ENCODE measurements around the gene CRYGB. TPM values are rescaled to one million over a fixed set of nuclear protein-coding genes. Genes with fewer than 3 reads are reported as not detected.
"Not testable (repeated sequence)": the region's sequence is repeated elsewhere in the genome, so short reads cannot be mapped to it uniquely, and the experiment has no call there.

The CRYGB gene
- total and polyA plus RNA-seq, 7 donors = not detected

DNA sequence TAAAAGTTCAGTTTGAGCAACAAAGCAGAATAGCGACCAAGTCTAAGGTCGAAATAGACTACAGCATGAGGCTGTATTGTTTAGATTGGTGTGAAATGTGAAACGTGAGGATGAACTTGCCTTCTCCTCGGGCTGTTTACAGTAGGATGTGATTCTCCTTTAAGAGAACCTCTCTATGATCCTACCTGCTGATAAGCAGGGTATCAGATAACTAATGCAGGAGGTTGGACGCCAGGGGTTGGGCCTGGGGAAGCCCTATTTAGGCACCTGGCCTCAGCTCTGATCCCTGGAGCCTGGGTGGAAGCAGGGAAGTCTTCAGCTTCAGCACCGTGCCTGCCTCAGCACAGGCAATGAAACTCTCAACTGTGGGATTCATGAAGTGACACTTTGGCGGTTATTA is 33.0 kb downstream of the CRYGB start:
- Histone ChIP-seq H3K4me3 (no peak overlapping the region), H3K4me1 (no peaks in the 10 kb centered on the region), H3K27me3 (peaks cover 0 to 19% (median 4%) of the 10 kb centered on the region in 3 donors), H3K27ac (no peak overlapping the region), H3K36me3 (no peaks in the 10 kb centered on the region), H3K9me3 (no peaks in the 10 kb centered on the region)
- WGBS, 2 donors = 33 to 61% methylated on average over 7 of the region's 7 CpGs
- no peak for TF ChIP-seq EP300 (IDR thresholded peaks at IDR 0.05)
- no peak for TF ChIP-seq POLR2A (IDR thresholded peaks at IDR 0.05)
- TF ChIP-seq, protein P1, sequence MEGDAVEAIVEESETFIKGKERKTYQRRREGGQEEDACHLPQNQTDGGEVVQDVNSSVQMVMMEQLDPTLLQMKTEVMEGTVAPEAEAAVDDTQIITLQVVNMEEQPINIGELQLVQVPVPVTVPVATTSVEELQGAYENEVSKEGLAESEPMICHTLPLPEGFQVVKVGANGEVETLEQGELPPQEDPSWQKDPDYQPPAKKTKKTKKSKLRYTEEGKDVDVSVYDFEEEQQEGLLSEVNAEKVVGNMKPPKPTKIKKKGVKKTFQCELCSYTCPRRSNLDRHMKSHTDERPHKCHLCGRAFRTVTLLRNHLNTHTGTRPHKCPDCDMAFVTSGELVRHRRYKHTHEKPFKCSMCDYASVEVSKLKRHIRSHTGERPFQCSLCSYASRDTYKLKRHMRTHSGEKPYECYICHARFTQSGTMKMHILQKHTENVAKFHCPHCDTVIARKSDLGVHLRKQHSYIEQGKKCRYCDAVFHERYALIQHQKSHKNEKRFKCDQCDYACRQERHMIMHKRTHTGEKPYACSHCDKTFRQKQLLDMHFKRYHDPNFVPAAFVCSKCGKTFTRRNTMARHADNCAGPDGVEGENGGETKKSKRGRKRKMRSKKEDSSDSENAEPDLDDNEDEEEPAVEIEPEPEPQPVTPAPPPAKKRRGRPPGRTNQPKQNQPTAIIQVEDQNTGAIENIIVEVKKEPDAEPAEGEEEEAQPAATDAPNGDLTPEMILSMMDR (IDR thresholded peaks at IDR 0.05) = no peak
- no peak for TF ChIP-seq POLR2AphosphoS5 (IDR thresholded peaks at IDR 0.05)
- no peak for DNase-seq
- intact Hi-C loops (cut with DNase I) = no loop called here

DNA sequence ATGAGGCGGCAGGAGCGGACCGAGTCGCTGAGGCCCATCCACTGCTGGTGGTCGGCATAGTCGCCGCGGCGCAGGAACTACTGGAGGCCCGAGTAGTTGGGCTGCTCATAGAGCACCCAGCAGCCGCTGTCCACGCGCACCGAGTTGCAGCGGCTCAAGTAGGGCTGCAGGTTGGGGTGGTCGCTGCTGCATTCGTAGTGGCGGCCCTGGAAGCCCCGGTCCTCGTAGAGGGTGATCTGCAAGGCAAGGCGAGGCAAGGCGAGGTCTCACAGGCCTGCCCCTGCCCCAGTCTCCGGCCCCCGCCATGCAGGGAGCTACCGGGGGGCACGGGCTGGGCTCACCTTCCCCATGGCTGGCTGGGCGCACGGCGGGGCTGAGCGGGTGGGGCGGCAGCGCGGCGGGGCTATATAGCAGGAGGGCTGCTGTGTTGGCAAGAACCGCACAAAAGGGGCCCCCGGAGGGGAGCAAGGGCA is 33.6 kb downstream of the CRYGB start:
- H3K4me1 ChIP-seq; H3K4me3 ChIP-seq; DNase-seq; intact Hi-C loops (cut with DNase I); H3K9me3 ChIP-seq; H3K27ac ChIP-seq; H3K36me3 ChIP-seq: not testable (repeated sequence)
- 60 to 65% methylated on average over 36 of the region's 36 CpGs for WGBS, 2 donors
- peaks cover 0 to 19% (median 4%) of the 10 kb centered on the region in 3 donors for H3K27me3 ChIP-seq

DNA sequence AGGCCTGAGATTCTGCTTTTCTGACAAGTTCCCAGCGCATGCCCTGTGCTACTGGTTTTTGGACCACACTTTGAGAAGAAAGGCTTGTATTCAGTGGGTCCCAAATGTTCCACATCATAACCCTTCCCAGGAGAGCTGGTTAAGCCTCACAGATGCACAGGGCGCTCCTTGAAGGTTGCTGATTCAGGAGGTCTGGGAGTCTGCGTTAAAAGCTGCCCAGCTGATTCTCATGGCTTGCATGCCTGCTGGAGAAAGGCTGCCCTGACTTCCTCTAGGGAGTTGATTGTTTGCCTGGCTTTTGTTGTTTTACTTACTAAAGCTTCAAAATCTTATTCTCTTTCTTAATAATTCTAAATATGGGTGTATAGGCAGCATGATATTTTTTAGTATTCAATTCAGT is 42.3 kb downstream of the CRYGB start:
- no peak for DNase-seq
- no peak overlapping the region for H3K27ac ChIP-seq
- no peaks in the 10 kb centered on the region for H3K36me3 ChIP-seq
- no peaks in the 10 kb centered on the region for H3K9me3 ChIP-seq
- no peak overlapping the region for H3K4me3 ChIP-seq
- no peaks in the 10 kb centered on the region for H3K4me1 ChIP-seq
- no peaks in the 10 kb centered on the region for H3K27me3 ChIP-seq
- TF ChIP-seq, protein P1 (IDR thresholded peaks at IDR 0.05) = no peak
- TF ChIP-seq POLR2A (IDR thresholded peaks at IDR 0.05) = no peak
- TF ChIP-seq EP300 (IDR thresholded peaks at IDR 0.05) = no peak
- no peak for TF ChIP-seq POLR2AphosphoS5 (IDR thresholded peaks at IDR 0.05)
- WGBS, 2 donors = 85 to 89% methylated on average over 3 of the region's 3 CpGs
- intact Hi-C loops (cut with DNase I) = no loop called here

DNA sequence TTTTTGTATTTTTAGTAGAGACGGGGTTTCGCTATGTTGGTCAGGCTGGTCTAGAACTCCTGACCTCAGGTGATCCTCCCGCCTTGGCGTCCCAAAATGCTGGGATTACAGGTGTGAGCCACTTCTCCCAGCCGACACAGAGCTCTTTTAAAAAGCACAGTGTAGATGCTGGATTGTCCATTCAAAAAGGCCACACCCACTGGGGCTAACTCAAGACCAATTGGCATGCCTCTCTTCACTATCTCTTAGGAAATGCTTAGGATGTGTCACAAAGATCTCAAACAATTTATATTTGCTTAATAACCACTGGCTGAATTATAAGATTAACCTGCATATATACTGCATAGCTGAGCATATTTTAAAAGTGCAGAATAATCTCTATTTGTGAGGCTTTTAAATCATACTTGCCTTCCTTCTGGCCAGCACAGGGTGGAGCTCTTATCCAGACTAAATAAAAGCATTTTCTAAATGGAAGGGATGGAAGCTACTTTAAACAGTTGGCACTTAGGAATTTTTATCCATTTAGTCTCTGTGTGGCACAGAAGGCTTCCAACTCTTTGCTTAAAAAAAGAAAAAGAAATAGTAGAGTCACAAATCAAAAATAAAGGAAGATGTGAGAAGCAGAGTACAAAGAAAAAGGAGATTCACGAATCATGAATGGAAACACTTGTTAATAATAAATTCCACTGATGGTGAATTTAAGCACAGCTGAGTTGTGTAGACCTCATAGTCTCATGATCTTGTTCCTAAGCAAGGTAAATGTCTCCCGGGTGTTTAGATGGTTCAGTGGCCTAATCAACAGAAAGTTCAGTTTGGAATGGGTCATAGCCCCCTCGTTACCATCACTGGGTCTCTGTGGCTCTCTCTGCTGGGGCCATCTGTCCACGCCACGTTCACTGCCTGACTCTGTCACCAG is 44.0 kb downstream of the CRYGB start:
- intact Hi-C loops (cut with DNase I) = no loop called here
- DNase-seq = no peak
- Histone ChIP-seq H3K27me3 (no peaks in the 10 kb centered on the region), H3K9me3 (no peaks in the 10 kb centered on the region), H3K4me1 (no peaks in the 10 kb centered on the region), H3K27ac (no peak overlapping the region), H3K4me3 (no peak overlapping the region), H3K36me3 (no peaks in the 10 kb centered on the region)
- 37 to 55% methylated on average over 10 of the region's 10 CpGs for WGBS, 2 donors
- TF ChIP-seq POLR2A (IDR thresholded peaks at IDR 0.05) (no peak), POLR2AphosphoS5 (IDR thresholded peaks at IDR 0.05) (no peak)

DNA sequence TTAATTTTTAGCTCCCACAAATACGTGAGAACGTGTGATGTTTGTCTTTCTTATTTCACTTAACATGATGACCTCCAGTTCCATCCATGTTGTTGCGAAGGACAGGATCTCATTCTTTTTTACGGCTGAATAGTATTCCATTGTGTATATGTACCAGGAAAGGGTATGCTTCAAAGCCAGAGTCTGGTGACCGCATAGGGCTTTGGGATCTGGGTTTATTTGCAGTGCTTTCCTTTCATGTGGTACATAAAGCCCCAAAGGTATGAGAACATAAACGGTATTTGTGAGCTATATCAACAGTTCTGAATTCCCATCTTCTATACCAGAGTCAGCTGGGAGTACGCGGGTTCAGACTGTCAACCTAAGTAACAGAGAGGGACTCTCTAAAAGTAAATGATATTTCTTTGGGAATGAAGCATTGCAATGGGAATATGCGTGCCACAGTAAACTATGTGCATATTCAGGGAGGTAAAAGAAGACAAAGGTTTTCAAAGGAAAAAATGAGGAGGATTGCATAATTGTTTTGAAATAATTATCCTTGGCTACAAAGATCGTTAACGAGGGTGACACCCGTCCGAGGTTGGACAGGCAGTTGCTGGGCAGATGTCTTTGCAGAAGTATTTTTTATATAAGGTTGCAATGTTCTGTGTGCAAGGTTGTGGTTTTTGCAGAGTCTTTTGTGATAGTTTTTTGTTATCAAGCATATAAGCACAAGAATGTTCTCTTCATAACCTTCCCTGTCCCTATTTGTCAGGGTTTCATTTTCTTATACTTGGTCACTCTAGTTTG is 46.1 kb downstream of the CRYGB start:
- Histone ChIP-seq H3K4me3 (no peak overlapping the region), H3K9me3 (no peaks in the 10 kb centered on the region), H3K27me3 (no peaks in the 10 kb centered on the region), H3K36me3 (no peaks in the 10 kb centered on the region), H3K4me1 (no peaks in the 10 kb centered on the region), H3K27ac (no peak overlapping the region)
- 60 to 73% methylated on average over 13 of the region's 13 CpGs for WGBS, 2 donors
- intact Hi-C loops (cut with DNase I) = no loop called here
- no peak for TF ChIP-seq POLR2AphosphoS5 (IDR thresholded peaks at IDR 0.05)
- no peak for TF ChIP-seq POLR2A (IDR thresholded peaks at IDR 0.05)
- no peak for TF ChIP-seq EP300 (IDR thresholded peaks at IDR 0.05)
- TF ChIP-seq, protein P1 (IDR thresholded peaks at IDR 0.05) = no peak
- no peak for DNase-seq

DNA sequence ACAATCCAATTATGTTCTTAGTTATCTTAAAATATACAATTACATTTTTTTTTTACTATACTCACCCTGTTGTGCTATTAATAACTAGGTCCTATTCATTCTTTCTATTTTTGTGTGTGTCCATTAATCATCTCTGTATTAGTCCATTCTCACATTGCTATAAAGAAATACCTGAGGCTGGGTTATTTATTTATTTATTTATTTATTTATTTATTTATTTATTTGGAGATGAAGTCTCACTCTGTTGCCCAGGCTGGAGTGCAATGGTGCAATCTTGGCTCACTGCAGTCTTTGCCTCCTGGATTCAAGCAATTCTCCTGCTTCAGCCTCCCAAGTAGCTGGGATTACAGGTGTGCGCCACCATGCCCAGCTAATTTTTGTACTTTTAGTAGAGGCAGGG is 47.3 kb downstream of the CRYGB start:
- intact Hi-C loops (cut with DNase I); H3K27me3 ChIP-seq; H3K9me3 ChIP-seq; H3K4me3 ChIP-seq; DNase-seq; H3K4me1 ChIP-seq; H3K36me3 ChIP-seq; H3K27ac ChIP-seq: not testable (repeated sequence)
- WGBS, 2 donors = 100% methylated on average over 1 of the region's 1 CpG
